Measurements from ENCODE around the gene TSHZ3.

The TSHZ3 gene

GRCh38 chr19:31264041-31264778 is 85.0 kb downstream of the TSHZ3 start:
- H3K9me2 ChIP-seq (replicated peaks; ENCODE audit: low read depth, low read length) = no peaks in the 10 kb centered on the region
- H3K79me2 ChIP-seq (ENCODE audit: insufficient read depth, low read length) = no peaks in the 10 kb centered on the region
- no peak overlapping the region for H3K4me3 ChIP-seq (ENCODE audit: low read length, poor library complexity, severe bottlenecking)
- H3K36me3 ChIP-seq (ENCODE audit: insufficient read depth, low read length) = no peaks in the 10 kb centered on the region
- no peaks in the 10 kb centered on the region for H3K9me3 ChIP-seq (ENCODE audit: insufficient read depth, low read depth, low read length)
- H3K9ac ChIP-seq (ENCODE audit: low read depth, low read length, poor library complexity, severe bottlenecking) = no peak overlapping the region
- no peaks in the 10 kb centered on the region for H3F3A ChIP-seq (ENCODE audit: low read depth)
- TF ChIP-seq EZH2phosphoT487 (IDR thresholded peaks at IDR 0.05; ENCODE audit: borderline replicate concordance) (no peak), CTCF (conservative IDR thresholded peaks at IDR 0.05; ENCODE audit: low read length) (no peak)
- no peaks in the 10 kb centered on the region for H3K27me3 ChIP-seq (ENCODE audit: insufficient read depth, low read length, poor library complexity, severe bottlenecking)
- H3K4me2 ChIP-seq (ENCODE audit: low read depth, low read length, poor library complexity, severe bottlenecking) = no peak overlapping the region
- no peaks in the 10 kb centered on the region for H3K4me1 ChIP-seq (ENCODE audit: insufficient read depth, low read length, poor library complexity, severe bottlenecking)
- H2AFZ ChIP-seq (ENCODE audit: low read length) = no peak overlapping the region
- H4K20me1 ChIP-seq (ENCODE audit: insufficient read depth, low read length, poor library complexity, severe bottlenecking) = no peaks in the 10 kb centered on the region

- H2AFZ ChIP-seq (ENCODE audit: low read length) = no peak overlapping the region
- no peaks in the 10 kb centered on the region for H3K79me2 ChIP-seq (ENCODE audit: insufficient read depth, low read length)
- no peaks in the 10 kb centered on the region for H3K4me1 ChIP-seq (ENCODE audit: insufficient read depth, low read length, poor library complexity, severe bottlenecking)
Measured at GRCh38 chr19:31263328-31263727, 85.9 kb downstream of the TSHZ3 start.

GRCh38 chr19:31262725-31263191 is 86.5 kb downstream of the TSHZ3 start:
- H2AFZ ChIP-seq (ENCODE audit: low read length) = no peak overlapping the region

More at GRCh38 chr19:31263328-31263727, 85.9 kb downstream of the TSHZ3 start:
- Histone ChIP-seq H3K9me2 (replicated peaks; ENCODE audit: low read depth, low read length) (no peaks in the 10 kb centered on the region), H3K9me3 (ENCODE audit: insufficient read depth, low read depth, low read length) (no peaks in the 10 kb centered on the region), H4K20me1 (ENCODE audit: insufficient read depth, low read length, poor library complexity, severe bottlenecking) (no peaks in the 10 kb centered on the region), H3K36me3 (ENCODE audit: insufficient read depth, low read length) (no peaks in the 10 kb centered on the region), H3K27me3 (ENCODE audit: insufficient read depth, low read length, poor library complexity, severe bottlenecking) (no peaks in the 10 kb centered on the region), H3F3A (ENCODE audit: low read depth) (no peaks in the 10 kb centered on the region), H3K4me2 (ENCODE audit: low read depth, low read length, poor library complexity, severe bottlenecking) (no peak overlapping the region), H3K4me3 (ENCODE audit: low read length, poor library complexity, severe bottlenecking) (no peak overlapping the region), H3K9ac (ENCODE audit: low read depth, low read length, poor library complexity, severe bottlenecking) (no peak overlapping the region)
- TF ChIP-seq CTCF (conservative IDR thresholded peaks at IDR 0.05; ENCODE audit: low read length) (no peak; the same call in 1 of the 2 replicates), EZH2phosphoT487 (IDR thresholded peaks at IDR 0.05; ENCODE audit: borderline replicate concordance) (no peak)

More at GRCh38 chr19:31262725-31263191, 86.5 kb downstream of the TSHZ3 start:
- H3K27me3 ChIP-seq (ENCODE audit: insufficient read depth, low read length, poor library complexity, severe bottlenecking) = no peaks in the 10 kb centered on the region
- no peak for TF ChIP-seq CTCF (conservative IDR thresholded peaks at IDR 0.05; ENCODE audit: low read length)
- no peak for TF ChIP-seq EZH2phosphoT487 (IDR thresholded peaks at IDR 0.05; ENCODE audit: borderline replicate concordance)
- H3K9ac ChIP-seq (ENCODE audit: low read depth, low read length, poor library complexity, severe bottlenecking) = no peak overlapping the region
- no peak overlapping the region for H3K4me3 ChIP-seq (ENCODE audit: low read length, poor library complexity, severe bottlenecking)
- no peaks in the 10 kb centered on the region for H3F3A ChIP-seq (ENCODE audit: low read depth)
- no peak overlapping the region for H3K4me2 ChIP-seq (ENCODE audit: low read depth, low read length, poor library complexity, severe bottlenecking)
- no peaks in the 10 kb centered on the region for H3K36me3 ChIP-seq (ENCODE audit: insufficient read depth, low read length)
- no peaks in the 10 kb centered on the region for H3K79me2 ChIP-seq (ENCODE audit: insufficient read depth, low read length)
- H4K20me1 ChIP-seq (ENCODE audit: insufficient read depth, low read length, poor library complexity, severe bottlenecking) = no peaks in the 10 kb centered on the region
- no peaks in the 10 kb centered on the region for H3K9me2 ChIP-seq (replicated peaks; ENCODE audit: low read depth, low read length)
- no peaks in the 10 kb centered on the region for H3K4me1 ChIP-seq (ENCODE audit: insufficient read depth, low read length, poor library complexity, severe bottlenecking)
- no peaks in the 10 kb centered on the region for H3K9me3 ChIP-seq (ENCODE audit: insufficient read depth, low read depth, low read length)

Measured in Loucy (cell line).